Neuronal stem cell (in vitro differentiated cells): Measurements from ENCODE around the gene NPBWR2.

Experiments
- DNase-seq: peaks from one replicate; pipeline ENCODE4 v3.0.0-alpha.2; 2013; ENCODE audit warnings: low spot score
- H2AFZ ChIP-seq: one replicate; pipeline ENCODE4 v1.6.1; 2013; ENCODE audit warnings: mild to moderate bottlenecking, low read length, inconsistent platforms
- H2AK5ac ChIP-seq: 2 replicates; pipeline ENCODE4 v1.6.1; 2013; ENCODE audit warnings: low read depth, mild to moderate bottlenecking, inconsistent platforms, low read length, moderate library complexity, mixed read lengths
- H2BK120ac ChIP-seq: 2 replicates; pipeline ENCODE4 v1.6.1; 2013; ENCODE audit warnings: low read depth, mild to moderate bottlenecking, inconsistent platforms, low read length, moderate library complexity, mixed read lengths
- H2BK12ac ChIP-seq: one replicate; pipeline ENCODE4 v1.6.1; 2013; ENCODE audit warnings: low read length, inconsistent platforms
- H2BK15ac ChIP-seq: 2 replicates; pipeline ENCODE4 v1.6.1; 2013; ENCODE audit warnings: mild to moderate bottlenecking, low read length, inconsistent platforms, mixed read lengths
- H2BK5ac ChIP-seq: one replicate; pipeline ENCODE4 v1.6.1; 2013; ENCODE audit warnings: inconsistent platforms, mild to moderate bottlenecking, low read length, moderate library complexity
- H3K14ac ChIP-seq: one replicate; pipeline ENCODE4 v1.6.1; 2013; ENCODE audit warnings: low read length, inconsistent platforms
- H3K18ac ChIP-seq: 2 replicates; pipeline ENCODE4 v1.6.1; 2013; ENCODE audit warnings: low read length, inconsistent platforms
- H3K23ac ChIP-seq: 2 replicates; pipeline ENCODE4 v1.6.1; 2013; ENCODE audit warnings: low read depth, mild to moderate bottlenecking, mixed read lengths, low read length, inconsistent platforms; ENCODE audit not compliant: poor library complexity
- H3K27ac ChIP-seq: replicated peaks from 3 replicates; pipeline ENCODE4 v1.5.1; 2013; ENCODE audit warnings: low read length, inconsistent platforms
- H3K27me3 ChIP-seq, 3 experiments: 2 replicates each; pipeline ENCODE4 v1.6.1; 2013; ENCODE audit warnings: low read length in 3 of 3, mild to moderate bottlenecking in 2 of 3, inconsistent platforms in 1 of 3, low read depth in 1 of 3, mixed read lengths in 1 of 3, moderate library complexity in 1 of 3; ENCODE audit not compliant: control insufficient read depth in 3 of 3, insufficient read depth in 3 of 3
- H3K36me3 ChIP-seq, 2 donors: replicated peaks in 1 of 2; 2 replicates each; pipeline ENCODE4 v1.6.1; 2013; ENCODE audit warnings: low read length in 2 of 2; ENCODE audit not compliant: control insufficient read depth in 2 of 2, insufficient read depth in 2 of 2
- H3K4ac ChIP-seq: 2 replicates; pipeline ENCODE4 v1.6.1; 2013; ENCODE audit warnings: inconsistent platforms, mild to moderate bottlenecking, low read length, moderate library complexity
- H3K4me1 ChIP-seq, 2 donors: 1 replicate in 1 of 2; 2 replicates in 1 of 2; pipeline ENCODE4 v1.6.1; 2013; ENCODE audit warnings: low read length in 2 of 2, low read depth in 1 of 2; ENCODE audit not compliant: control insufficient read depth in 2 of 2, insufficient read depth in 1 of 2
- H3K4me2 ChIP-seq: one replicate; pipeline ENCODE4 v1.6.1; 2013; ENCODE audit warnings: mild to moderate bottlenecking, low read length, inconsistent platforms; ENCODE audit not compliant: insufficient read depth, poor library complexity, severe bottlenecking
- H3K4me3 ChIP-seq, 2 donors: 2 replicates each; pipeline ENCODE4 v1.5.1; 2013; ENCODE audit warnings: low read length in 2 of 2, mild to moderate bottlenecking in 2 of 2, inconsistent platforms in 1 of 2, moderate library complexity in 1 of 2
- H3K79me1 ChIP-seq: one replicate; pipeline ENCODE4 v1.6.1; 2013; ENCODE audit warnings: low read depth, mild to moderate bottlenecking, inconsistent platforms, low read length, moderate library complexity
- H3K9ac ChIP-seq: one replicate; pipeline ENCODE4 v1.6.1; 2013; ENCODE audit warnings: mild to moderate bottlenecking, low read depth, low read length, inconsistent platforms; ENCODE audit not compliant: poor library complexity
- H3K9me3 ChIP-seq, 2 donors: replicated peaks in 1 of 2; 2 replicates each; pipeline versions ENCODE3 to v1.6.1; 2013; ENCODE audit warnings: low read length in 2 of 2, mild to moderate bottlenecking in 2 of 2, inconsistent platforms in 1 of 2, low read depth in 1 of 2, mixed read lengths in 1 of 2, moderate library complexity in 1 of 2; ENCODE audit not compliant: control insufficient read depth in 2 of 2, insufficient read depth in 1 of 2
- H4K8ac ChIP-seq: one replicate; pipeline ENCODE4 v1.6.1; 2013; ENCODE audit warnings: low read depth, mild to moderate bottlenecking, inconsistent platforms, low read length, moderate library complexity
- H4K91ac ChIP-seq: one replicate; pipeline ENCODE4 v1.6.1; 2013; ENCODE audit warnings: low read length, low read depth, mild to moderate bottlenecking, inconsistent platforms; ENCODE audit not compliant: poor library complexity
- WGBS, 2 donors: extraction: QIAGEN DNeasy Blood & Tissue Kit; methylation state at CpG; one replicate each; pipeline ENCODE4 v1.1.7; 2013; ENCODE audit warnings: missing lambda C conversion rate in 2 of 2, mixed read lengths in 1 of 2; ENCODE audit not compliant: insufficient read length in 2 of 2, insufficient replicate concordance in 1 of 2; ENCODE audit errors: extremely low coverage in 2 of 2; 5-methylcytosine and 5-hydroxymethylcytosine counted together

Gene NPBWR2

GRCh38 chr20:64145458-64146300 is 38.3 kb upstream of the NPBWR2 start:
- H3K4ac ChIP-seq, result no peak overlapping the region
- peak overlapping the region; percentile 76 for H3K27ac ChIP-seq
- H3K4me1 ChIP-seq, result peaks cover 0 to 30% of the 10 kb centered on the region in 2 donors
- H3K79me1 ChIP-seq, result peaks cover 4% of the 10 kb centered on the region
- peak overlapping the region; percentile 63 for H2BK15ac ChIP-seq
- peak overlapping the region; percentile 39 for H2BK120ac ChIP-seq
- peaks cover 13 to 22% of the 10 kb centered on the region in 2 donors for H3K9me3 ChIP-seq
- peak overlapping the region; percentile 93 for H3K18ac ChIP-seq
- H4K8ac ChIP-seq, result no peak overlapping the region
- DNase-seq, result no peak
- H3K4me2 ChIP-seq, result peak overlapping the region; percentile 20
- no peak overlapping the region for H2BK5ac ChIP-seq
- H3K27me3 ChIP-seq, result no peaks in the 10 kb centered on the region
- H3K14ac ChIP-seq, result no peak overlapping the region
- no peaks in the 10 kb centered on the region for H3K36me3 ChIP-seq
- H3K9ac ChIP-seq, result peak overlapping the region; percentile 63
- no CpG with 5 or more reads among the region's 17 CpGs for WGBS, 2 donors
- peak overlapping the region; percentile 92 for H2BK12ac ChIP-seq
- no peak overlapping the region for H4K91ac ChIP-seq
- H3K4me3 ChIP-seq, result peak overlapping the region in 1 of 2 donors; percentile 7
- H2AFZ ChIP-seq, result no peak overlapping the region
- H2AK5ac ChIP-seq, result peak overlapping the region; percentile 64
- H3K23ac ChIP-seq, result no peak overlapping the region

- Histone ChIP-seq H3K9me3 (peaks cover 13 to 15% of the 10 kb centered on the region in 2 donors), H3K9ac (no peak overlapping the region), H3K18ac (no peak overlapping the region)
Observed at GRCh38 chr20:64144144-64144912, 37.0 kb upstream of the NPBWR2 start.

GRCh38 chr20:64143018-64143801 is 35.8 kb upstream of the NPBWR2 start:
- peak overlapping the region; percentile 28 for H3K23ac ChIP-seq
- peaks cover 4% of the 10 kb centered on the region for H3K79me1 ChIP-seq
- H4K8ac ChIP-seq, result no peak overlapping the region
- H3K27ac ChIP-seq, result no peak overlapping the region
- H3K14ac ChIP-seq, result peak overlapping the region; percentile 44
- H3K27me3 ChIP-seq, result no peaks in the 10 kb centered on the region
- H2BK5ac ChIP-seq, result peak overlapping the region; percentile 89
- H4K91ac ChIP-seq, result no peak overlapping the region
- peak overlapping the region; percentile 93 for H3K18ac ChIP-seq
- no peaks in the 10 kb centered on the region for H3K36me3 ChIP-seq
- H2AFZ ChIP-seq, result no peak overlapping the region
- no CpG with 5 or more reads among the region's 14 CpGs for WGBS, 2 donors
- peak overlapping the region; percentile 76 for H2BK15ac ChIP-seq
- peaks cover 9 to 41% of the 10 kb centered on the region in 2 donors for H3K4me1 ChIP-seq
- peaks cover 13 to 15% of the 10 kb centered on the region in 2 donors for H3K9me3 ChIP-seq
- H2BK12ac ChIP-seq, result peak overlapping the region; percentile 93
- peak overlapping the region; percentile 25 for H3K9ac ChIP-seq
- no peak overlapping the region for H2BK120ac ChIP-seq
- H3K4ac ChIP-seq, result no peak overlapping the region
- H3K4me2 ChIP-seq, result no peak overlapping the region
- no peak for DNase-seq
- H3K4me3 ChIP-seq, result no peak overlapping the region
- H2AK5ac ChIP-seq, result peak overlapping the region; percentile 83

More at GRCh38 chr20:64144144-64144912, 37.0 kb upstream of the NPBWR2 start:
- H3K4me1 ChIP-seq, result peaks cover 9 to 41% of the 10 kb centered on the region in 2 donors
- no peaks in the 10 kb centered on the region for H3K36me3 ChIP-seq
- no peak overlapping the region for H3K23ac ChIP-seq
- H3K27ac ChIP-seq, result no peak overlapping the region
- H3K79me1 ChIP-seq, result peaks cover 4% of the 10 kb centered on the region
- H2BK12ac ChIP-seq, result no peak overlapping the region
- H4K91ac ChIP-seq, result no peak overlapping the region
- H3K4ac ChIP-seq, result no peak overlapping the region
- DNase-seq, result no peak
- H3K14ac ChIP-seq, result no peak overlapping the region
- no peak overlapping the region for H2BK120ac ChIP-seq
- no peak overlapping the region for H2BK5ac ChIP-seq
- H3K4me3 ChIP-seq, result no peak overlapping the region
- no peak overlapping the region for H4K8ac ChIP-seq
- WGBS, 2 donors, result no CpG with 5 or more reads among the region's 8 CpGs
- H3K27me3 ChIP-seq, result no peaks in the 10 kb centered on the region
- H2AFZ ChIP-seq, result no peak overlapping the region
- peak overlapping the region; percentile 79 for H2AK5ac ChIP-seq
- no peak overlapping the region for H2BK15ac ChIP-seq
- no peak overlapping the region for H3K4me2 ChIP-seq
